Loucy (cell line): Measurements from ENCODE around the gene TNP2.

Source experiments
- CTCF ChIP-seq: fragments of 200-600 bp; sonication (generic); conservative IDR thresholded peaks from 2 replicates; pipeline ENCODE4 v1.5.1; 2014; ENCODE audit warnings: mild to moderate bottlenecking, antibody characterized with exemption, low read length
- EZH2phosphoT487 ChIP-seq: fragments of 200-600 bp; IDR thresholded peaks from 2 replicates; pipeline ENCODE4 v1.6.1; 2018; ENCODE audit warnings: antibody characterized with exemption, mild to moderate bottlenecking, moderate library complexity, borderline replicate concordance

- TF ChIP-seq CTCF (no peak), EZH2phosphoT487 (no peak)
Observed at GRCh38 chr16:11253009-11253994, 15.8 kb downstream of the TNP2 start.
